OCI-LY3 (cell line): ENCODE measurements around the gene C8G.

Experiments
- CTCF ChIP-seq: fragments of 200-600, 300-600 bp; sonication (generic); IDR thresholded peaks from 2 replicates; pipeline ENCODE4 v1.5.1; 2014; ENCODE audit warnings: antibody characterized with exemption, low read length, low read depth
- EZH2phosphoT487 ChIP-seq: fragments of 200-600 bp; shearing (Covaris generic); IDR thresholded peaks from 2 replicates; pipeline ENCODE4 v1.6.1; 2018; ENCODE audit warnings: antibody characterized with exemption, mixed run types, low read depth

GRCh38 chr9:136944212-136944518 lies 878 bp upstream of the C8G start:
- no peak for TF ChIP-seq CTCF
- TF ChIP-seq EZH2phosphoT487: no peak
